ENCODE results near the gene MS4A8. TPM values are rescaled to one million over a fixed set of nuclear protein-coding genes. Genes with fewer than 3 reads are reported as not detected.

Gene MS4A8
- total RNA-seq, 1 donor from 2014 or later: not detected

- H3K4me3 ChIP-seq (ENCODE audit: low read depth, low read length): no peak within 1 kb of the TSS
- TF ChIP-seq, protein P1, sequence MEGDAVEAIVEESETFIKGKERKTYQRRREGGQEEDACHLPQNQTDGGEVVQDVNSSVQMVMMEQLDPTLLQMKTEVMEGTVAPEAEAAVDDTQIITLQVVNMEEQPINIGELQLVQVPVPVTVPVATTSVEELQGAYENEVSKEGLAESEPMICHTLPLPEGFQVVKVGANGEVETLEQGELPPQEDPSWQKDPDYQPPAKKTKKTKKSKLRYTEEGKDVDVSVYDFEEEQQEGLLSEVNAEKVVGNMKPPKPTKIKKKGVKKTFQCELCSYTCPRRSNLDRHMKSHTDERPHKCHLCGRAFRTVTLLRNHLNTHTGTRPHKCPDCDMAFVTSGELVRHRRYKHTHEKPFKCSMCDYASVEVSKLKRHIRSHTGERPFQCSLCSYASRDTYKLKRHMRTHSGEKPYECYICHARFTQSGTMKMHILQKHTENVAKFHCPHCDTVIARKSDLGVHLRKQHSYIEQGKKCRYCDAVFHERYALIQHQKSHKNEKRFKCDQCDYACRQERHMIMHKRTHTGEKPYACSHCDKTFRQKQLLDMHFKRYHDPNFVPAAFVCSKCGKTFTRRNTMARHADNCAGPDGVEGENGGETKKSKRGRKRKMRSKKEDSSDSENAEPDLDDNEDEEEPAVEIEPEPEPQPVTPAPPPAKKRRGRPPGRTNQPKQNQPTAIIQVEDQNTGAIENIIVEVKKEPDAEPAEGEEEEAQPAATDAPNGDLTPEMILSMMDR (conservative IDR thresholded peaks at IDR 0.05; ENCODE audit: low read depth, low read length): no peak
- no peak for DNase-seq (ENCODE audit: low read depth)
These were observed 25.0 kb downstream of the MS4A8 start, which contains the start of gene MS4A18 for GRCh38 chr11:60724420-60724819. Gene MS4A18, plus strand, starts transcription at chr11:60724720.

GRCh38 chr11:60725592-60725991 lies 26.2 kb downstream of the MS4A8 start:
- no peak for DNase-seq (ENCODE audit: low read depth)
- TF ChIP-seq, protein P1 (conservative IDR thresholded peaks at IDR 0.05; ENCODE audit: low read depth, low read length): no peak
- no peak overlapping the region for H3K4me3 ChIP-seq (ENCODE audit: low read depth, low read length)

DNA sequence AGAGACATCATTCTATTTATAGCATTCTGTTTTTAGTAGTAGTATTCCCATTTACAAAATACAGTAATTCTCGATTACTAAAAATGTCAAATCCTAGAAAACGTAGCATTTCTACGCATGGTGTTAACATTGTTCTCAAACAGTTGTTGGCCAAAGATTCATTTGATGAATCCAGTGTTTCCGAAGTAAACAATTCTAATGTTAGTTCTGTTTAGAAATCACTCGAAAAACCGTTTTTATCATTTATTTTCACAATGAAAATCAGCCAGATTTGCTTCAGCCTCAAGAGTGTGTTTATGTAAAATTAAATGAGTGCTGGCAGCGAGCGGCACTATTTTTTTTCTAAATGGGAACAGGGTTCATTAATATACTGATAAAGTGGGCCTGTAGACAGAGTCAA lies 32.2 kb downstream of the MS4A8 start:
- DNase-seq (ENCODE audit: low read depth): no peak
- no peak overlapping the region for H3K4me3 ChIP-seq (ENCODE audit: low read depth, low read length)
- TF ChIP-seq, protein P1 (conservative IDR thresholded peaks at IDR 0.05; ENCODE audit: low read depth, low read length): no peak

- TF ChIP-seq, protein P1 (conservative IDR thresholded peaks at IDR 0.05; ENCODE audit: low read depth, low read length): no peak
- DNase-seq (ENCODE audit: low read depth): no peak
- H3K4me3 ChIP-seq (ENCODE audit: low read depth, low read length): no peak overlapping the region
These were observed 34.9 kb downstream of the MS4A8 start for GRCh38 chr11:60734279-60734678.

DNA sequence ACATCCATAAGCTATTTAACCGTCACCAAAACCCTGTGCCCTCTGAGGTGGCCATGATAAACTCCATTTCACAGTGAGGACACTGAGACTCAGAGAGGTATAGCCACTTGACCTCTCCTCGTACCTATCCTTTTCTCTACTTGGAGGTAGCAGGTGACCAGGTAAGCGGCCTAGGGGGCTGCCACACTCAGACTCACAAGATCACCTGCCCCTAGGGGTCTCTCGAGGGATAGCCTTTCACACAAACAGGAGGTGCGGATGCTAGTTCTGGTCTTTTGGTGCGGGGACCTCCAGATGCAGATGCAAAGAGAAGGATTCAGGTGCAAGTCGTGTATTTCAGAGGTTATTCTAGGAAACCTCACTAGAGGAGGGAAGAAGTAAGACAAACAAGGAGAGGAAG lies 39.7 kb downstream of the MS4A8 start:
- DNase-seq (ENCODE audit: low read depth): no peak
- TF ChIP-seq, protein P1 (conservative IDR thresholded peaks at IDR 0.05; ENCODE audit: low read depth, low read length): no peak
- no peak overlapping the region for H3K4me3 ChIP-seq (ENCODE audit: low read depth, low read length)

GRCh38 chr11:60740573-60740972 lies 41.2 kb downstream of the MS4A8 start:
- TF ChIP-seq, protein P1 (conservative IDR thresholded peaks at IDR 0.05; ENCODE audit: low read depth, low read length): no peak
- no peak for DNase-seq (ENCODE audit: low read depth)
- no peak overlapping the region for H3K4me3 ChIP-seq (ENCODE audit: low read depth, low read length)

- no peak for DNase-seq (ENCODE audit: low read depth)
- TF ChIP-seq, protein P1 (conservative IDR thresholded peaks at IDR 0.05; ENCODE audit: low read depth, low read length): no peak
- H3K4me3 ChIP-seq (ENCODE audit: low read depth, low read length): no peak overlapping the region
These were observed 42.0 kb downstream of the MS4A8 start for GRCh38 chr11:60741421-60741820.

Measured in epithelial cell of proximal tubule (primary cell).